IMR-90 (cell line): ENCODE measurements around the gene RALGPS1. TPM values are rescaled to one million over a fixed set of nuclear protein-coding genes. Genes with fewer than 3 reads are reported as not detected.

Experiments used
- ATAC-seq: fragments of 200-7000 bp; cut with Tn5 transposase; 2 replicates; pipeline ENCODE4 v1.9.1; 2020; ENCODE audit warnings: low read depth, mild to moderate bottlenecking, moderate library complexity
- BruUV-seq: library from RNA; stranded (reverse); fragments of 400-500 nt; replicated peaks from 2 replicates; lab custom pipeline; 2021; lab: Mats Ljungman, UMichigan
- CTCF ChIA-PET: fragments of 300-600 bp; formaldehyde crosslinking; extraction: SDS; loops from one replicate; lab custom pipeline; 2021; ENCODE audit warnings: antibody characterized with exemption; lab: Yijun Ruan, JAX
- POLR2A ChIA-PET: fragments of 300-600 bp; sonication (Branson Sonifier 250); formaldehyde crosslinking; loops from one replicate; lab custom pipeline; 2022; ENCODE audit warnings: antibody characterized with exemption; ENCODE audit not compliant: unreplicated experiment; lab: Charles Lee
- DNase-seq: peaks from one replicate; pipeline ENCODE4 v3.0.0; 2013
- H2AFZ ChIP-seq: replicated peaks from 2 replicates; pipeline ENCODE3; 2013; ENCODE audit warnings: low read length, mild to moderate bottlenecking; ENCODE audit not compliant: poor library complexity
- H2AK5ac ChIP-seq: 2 replicates; pipeline ENCODE4 v1.6.1; 2013; ENCODE audit warnings: low read depth, low read length, inconsistent platforms
- H2AK9ac ChIP-seq: replicated peaks from 2 replicates; pipeline ENCODE3; 2013; ENCODE audit warnings: mild to moderate bottlenecking, low read depth, low read length, moderate library complexity; ENCODE audit not compliant: poor library complexity
- H2BK120ac ChIP-seq: 2 replicates; pipeline ENCODE4 v1.6.1; 2013; ENCODE audit warnings: low read depth, low read length, inconsistent platforms
- H2BK15ac ChIP-seq: 3 replicates; pipeline ENCODE4 v1.6.1; 2013; ENCODE audit warnings: low read depth, low read length, inconsistent platforms
- H2BK20ac ChIP-seq: 2 replicates; pipeline ENCODE4 v1.6.1; 2013; ENCODE audit warnings: low read depth, mild to moderate bottlenecking, inconsistent platforms, low read length, moderate library complexity
- H2BK5ac ChIP-seq: 2 replicates; pipeline ENCODE4 v1.6.1; 2013; ENCODE audit warnings: mild to moderate bottlenecking, low read depth, low read length, inconsistent platforms; ENCODE audit not compliant: poor library complexity, severe bottlenecking
- H3K14ac ChIP-seq: replicated peaks from 2 replicates; pipeline ENCODE4 v1.6.1; 2013; ENCODE audit warnings: low read depth, low read length, inconsistent platforms
- H3K18ac ChIP-seq: 2 replicates; pipeline ENCODE4 v1.6.1; 2013; ENCODE audit warnings: low read depth, low read length, control low read depth
- H3K23ac ChIP-seq: 2 replicates; pipeline ENCODE4 v1.6.1; 2013; ENCODE audit warnings: low read depth, low read length, inconsistent platforms
- H3K27ac ChIP-seq: 2 replicates; pipeline ENCODE4 v1.5.1; 2013; ENCODE audit warnings: mild to moderate bottlenecking, control low read depth, low read length; ENCODE audit not compliant: insufficient read depth
- H3K27me3 ChIP-seq: 2 replicates; pipeline ENCODE4 v1.6.1; 2013; ENCODE audit warnings: low read length; ENCODE audit not compliant: control insufficient read depth, insufficient read depth
- H3K36me3 ChIP-seq: 2 replicates; pipeline ENCODE4 v1.6.1; 2013; ENCODE audit warnings: low read length, mixed read lengths; ENCODE audit not compliant: control insufficient read depth, insufficient read depth
- H3K4ac ChIP-seq: 2 replicates; pipeline ENCODE4 v1.6.1; 2013; ENCODE audit warnings: low read depth, low read length, inconsistent platforms
- H3K4me1 ChIP-seq: 2 replicates; pipeline ENCODE4 v1.6.1; 2013; ENCODE audit warnings: low read length, mixed read lengths; ENCODE audit not compliant: control insufficient read depth, insufficient read depth
- H3K4me2 ChIP-seq: 2 replicates; pipeline ENCODE4 v1.6.1; 2013; ENCODE audit warnings: low read depth, mild to moderate bottlenecking, control low read depth, low read length, moderate library complexity
- H3K4me3 ChIP-seq: 2 replicates; pipeline ENCODE4 v1.5.1; 2013; ENCODE audit warnings: low read depth, mild to moderate bottlenecking, control low read depth, low read length, moderate library complexity; ENCODE audit not compliant: insufficient read depth
- H3K56ac ChIP-seq: 2 replicates; pipeline ENCODE4 v1.6.1; 2013; ENCODE audit warnings: low read length, inconsistent platforms; ENCODE audit not compliant: insufficient read depth; ENCODE audit errors: extremely low read depth
- H3K79me1 ChIP-seq, 2 experiments: 2 replicates each; pipeline ENCODE4 v1.6.1; 2013; ENCODE audit warnings: low read length in 2 of 2, inconsistent platforms in 1 of 2, low read depth in 1 of 2
- H3K9ac ChIP-seq: 2 replicates; pipeline ENCODE4 v1.6.1; 2013; ENCODE audit warnings: low read depth, low read length, control low read depth
- H3K9me1 ChIP-seq: 2 replicates; pipeline ENCODE4 v1.6.1; 2013; ENCODE audit warnings: low read length, inconsistent platforms; ENCODE audit not compliant: insufficient read depth
- H3K9me3 ChIP-seq: 2 replicates; pipeline ENCODE4 v1.6.1; 2013; ENCODE audit warnings: low read length; ENCODE audit not compliant: control insufficient read depth, insufficient read depth
- H4K20me1 ChIP-seq: 2 replicates; pipeline ENCODE4 v1.6.1; 2013; ENCODE audit warnings: low read length, inconsistent platforms; ENCODE audit not compliant: insufficient read depth
- H4K5ac ChIP-seq: 2 replicates; pipeline ENCODE4 v1.6.1; 2013; ENCODE audit warnings: mild to moderate bottlenecking, low read depth, low read length, control low read depth
- H4K8ac ChIP-seq, 2 experiments: 2 replicates each; pipeline ENCODE4 v1.6.1; 2013; ENCODE audit warnings: low read depth in 2 of 2, low read length in 2 of 2, control low read depth in 1 of 2, inconsistent platforms in 1 of 2
- H4K91ac ChIP-seq: 2 replicates; pipeline ENCODE4 v1.6.1; 2013; ENCODE audit warnings: low read depth, low read length, inconsistent platforms; ENCODE audit not compliant: insufficient read depth
- BHLHE40 ChIP-seq: fragments of 150-350 bp; IDR thresholded peaks from 2 replicates; pipeline ENCODE4 v1.6.1; 2016; ENCODE audit warnings: mild to moderate bottlenecking, low read depth, low read length
- CEBPB ChIP-seq: IDR thresholded peaks from 2 replicates; pipeline ENCODE4 v1.6.1; 2012; ENCODE audit warnings: low read depth, low read length, improper control_type of control experiment
- CHD1 ChIP-seq: IDR thresholded peaks from 2 replicates; pipeline ENCODE4 v1.6.1; 2012; ENCODE audit warnings: low read depth, low read length, improper control_type of control experiment
- MAFK ChIP-seq: IDR thresholded peaks from 2 replicates; pipeline ENCODE4 v1.6.1; 2012; ENCODE audit warnings: low read depth, low read length, improper control_type of control experiment
- NFE2L2 ChIP-seq: fragments of 150-350 bp; IDR thresholded peaks from 2 replicates; pipeline ENCODE4 v1.6.1; 2016; ENCODE audit warnings: low read depth, mild to moderate bottlenecking, low read length
- POLR2A ChIP-seq: IDR thresholded peaks from 2 replicates; pipeline ENCODE4 v1.6.1; 2012; ENCODE audit warnings: mild to moderate bottlenecking, low read depth, low read length
- RAD21 ChIP-seq: IDR thresholded peaks from 2 replicates; pipeline ENCODE4 v1.6.1; 2012; ENCODE audit warnings: low read length, improper control_type of control experiment
- RCOR1 ChIP-seq: IDR thresholded peaks from 2 replicates; pipeline ENCODE4 v1.6.1; 2012; ENCODE audit warnings: mild to moderate bottlenecking, low read length, improper control_type of control experiment; ENCODE audit not compliant: insufficient replicate concordance
- SMC3 ChIP-seq: fragments of 150-350 bp; IDR thresholded peaks from 2 replicates; pipeline ENCODE4 v1.6.1; 2016; ENCODE audit warnings: low read depth, mild to moderate bottlenecking, antibody characterized with exemption, low read length, moderate library complexity
- WGBS, 2 experiments: methylation state at CpG; one replicate each; pipeline versions ENCODE4 v1.1.5 to v1.1.7; 2013; ENCODE audit warnings: missing lambda C conversion rate in 2 of 2; ENCODE audit not compliant: insufficient read length in 1 of 2; ENCODE audit errors: extremely low coverage in 2 of 2; 5-methylcytosine and 5-hydroxymethylcytosine counted together
- dilution Hi-C: fragments of 300-500 bp; cut with HindIII; formaldehyde crosslinking; loops from one replicate; pipeline ENCODE4 v1.14.3; 2018; ENCODE audit warnings: low sequenced_read_pairs; ENCODE audit not compliant: unreplicated experiment
- in situ Hi-C: fragments of 300-500 bp; cut with MboI; formaldehyde crosslinking; loops from 3 replicates; pipeline ENCODE4 v1.14.3; 2019; ENCODE audit warnings: low sequenced_read_pairs, inconsistent platforms, mixed read lengths
- intact Hi-C: fragments of 100-400 bp; cut with micrococcal nuclease; formaldehyde crosslinking; loops from 2 replicates; pipeline ENCODE4 v1.10.0; 2022
- polyA plus RNA-seq, 3 experiments: library from polyadenylated mRNA; depleted of rRNA; stranded (reverse); fragments of >200 nt; gene quantifications; 2 replicates each; pipeline ENCODE4 v1.2.3, GENCODE V29; 2012; ENCODE audit warnings: low replicate concordance in 1 of 3
- total RNA-seq: library from RNA; depleted of rRNA; stranded (reverse); fragments of >200 nt; gene quantifications from 2 replicates; pipeline ENCODE4 v1.2.3, GENCODE V29; 2012
- TF ChIP-seq, protein P1 (sequence below): fragments of 150-350 bp; IDR thresholded peaks from 2 replicates; pipeline ENCODE4 v1.6.1; 2016; ENCODE audit warnings: low read depth, mild to moderate bottlenecking, low read length, moderate library complexity, borderline replicate concordance
- TF ChIP-seq, protein P2 (sequence below): fragments of 150-350 bp; IDR thresholded peaks from 2 replicates; pipeline ENCODE4 v1.6.1; 2017; ENCODE audit warnings: mild to moderate bottlenecking, antibody characterized with exemption, low read length, low read depth
- TF ChIP-seq, protein P3 (sequence below): conservative IDR thresholded peaks from 2 replicates; pipeline ENCODE4 v1.5.1; 2012; ENCODE audit warnings: mild to moderate bottlenecking, low read depth, low read length, improper control_type of control experiment

RALGPS1 gene
- total and polyA plus RNA-seq, 2 of the 4 experiments (the other 2 are of a cell fraction): 0.90 to 2.8 TPM

DNA sequence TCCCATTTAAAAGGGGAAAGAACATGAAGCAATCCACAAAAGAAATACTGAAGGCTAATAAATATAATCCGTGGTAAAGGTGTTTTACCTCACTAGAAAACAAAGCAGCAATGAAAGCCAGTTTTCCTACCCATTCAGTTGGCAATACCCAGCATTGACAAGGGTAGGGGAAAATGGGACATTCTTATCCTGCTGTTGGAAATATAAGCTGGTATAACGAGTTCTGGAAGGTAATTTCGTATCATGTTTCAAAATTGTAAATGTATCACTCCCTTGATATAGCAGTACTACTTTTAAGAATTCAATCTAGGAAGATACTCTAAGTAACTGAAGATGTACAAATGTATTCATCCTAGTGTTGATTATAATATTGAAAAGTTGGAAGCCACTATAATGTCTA is 22.9 kb upstream of the RALGPS1 start (continued):
- TF ChIP-seq SMC3 (no peak), CEBPB (no peak), BHLHE40 (no peak)

DNA sequence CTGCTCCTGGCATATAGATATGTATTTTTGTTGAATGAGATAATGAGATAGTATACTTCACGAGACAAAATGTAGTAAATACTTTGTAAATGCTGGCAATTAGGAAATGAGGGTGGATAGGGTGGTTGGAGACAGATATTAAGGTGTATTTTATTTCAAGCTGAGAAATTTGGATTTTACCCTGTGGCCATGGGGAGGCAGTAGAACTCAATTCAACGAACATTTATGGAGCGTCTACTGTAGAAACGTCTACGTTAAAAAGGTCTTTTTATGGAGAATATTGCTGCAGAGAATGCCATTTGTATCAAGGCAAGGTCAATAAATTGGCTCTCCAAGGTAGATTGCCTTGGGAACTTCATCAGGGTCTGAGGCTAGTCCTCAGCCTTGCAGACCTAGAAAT is 21.5 kb upstream of the RALGPS1 start:
- TF ChIP-seq, protein P1, sequence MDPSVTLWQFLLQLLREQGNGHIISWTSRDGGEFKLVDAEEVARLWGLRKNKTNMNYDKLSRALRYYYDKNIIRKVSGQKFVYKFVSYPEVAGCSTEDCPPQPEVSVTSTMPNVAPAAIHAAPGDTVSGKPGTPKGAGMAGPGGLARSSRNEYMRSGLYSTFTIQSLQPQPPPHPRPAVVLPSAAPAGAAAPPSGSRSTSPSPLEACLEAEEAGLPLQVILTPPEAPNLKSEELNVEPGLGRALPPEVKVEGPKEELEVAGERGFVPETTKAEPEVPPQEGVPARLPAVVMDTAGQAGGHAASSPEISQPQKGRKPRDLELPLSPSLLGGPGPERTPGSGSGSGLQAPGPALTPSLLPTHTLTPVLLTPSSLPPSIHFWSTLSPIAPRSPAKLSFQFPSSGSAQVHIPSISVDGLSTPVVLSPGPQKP: no peak
- TF ChIP-seq NFE2L2: no peak
- TF ChIP-seq SMC3: peak; percentile 11; the same call in 1 of the 2 replicates
- TF ChIP-seq, protein P2, sequence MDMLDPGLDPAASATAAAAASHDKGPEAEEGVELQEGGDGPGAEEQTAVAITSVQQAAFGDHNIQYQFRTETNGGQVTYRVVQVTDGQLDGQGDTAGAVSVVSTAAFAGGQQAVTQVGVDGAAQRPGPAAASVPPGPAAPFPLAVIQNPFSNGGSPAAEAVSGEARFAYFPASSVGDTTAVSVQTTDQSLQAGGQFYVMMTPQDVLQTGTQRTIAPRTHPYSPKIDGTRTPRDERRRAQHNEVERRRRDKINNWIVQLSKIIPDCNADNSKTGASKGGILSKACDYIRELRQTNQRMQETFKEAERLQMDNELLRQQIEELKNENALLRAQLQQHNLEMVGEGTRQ: no peak
- no peak for TF ChIP-seq POLR2A
- TF ChIP-seq CHD1: no peak
- peak; percentile 41 for TF ChIP-seq RAD21
- TF ChIP-seq, protein P3, sequence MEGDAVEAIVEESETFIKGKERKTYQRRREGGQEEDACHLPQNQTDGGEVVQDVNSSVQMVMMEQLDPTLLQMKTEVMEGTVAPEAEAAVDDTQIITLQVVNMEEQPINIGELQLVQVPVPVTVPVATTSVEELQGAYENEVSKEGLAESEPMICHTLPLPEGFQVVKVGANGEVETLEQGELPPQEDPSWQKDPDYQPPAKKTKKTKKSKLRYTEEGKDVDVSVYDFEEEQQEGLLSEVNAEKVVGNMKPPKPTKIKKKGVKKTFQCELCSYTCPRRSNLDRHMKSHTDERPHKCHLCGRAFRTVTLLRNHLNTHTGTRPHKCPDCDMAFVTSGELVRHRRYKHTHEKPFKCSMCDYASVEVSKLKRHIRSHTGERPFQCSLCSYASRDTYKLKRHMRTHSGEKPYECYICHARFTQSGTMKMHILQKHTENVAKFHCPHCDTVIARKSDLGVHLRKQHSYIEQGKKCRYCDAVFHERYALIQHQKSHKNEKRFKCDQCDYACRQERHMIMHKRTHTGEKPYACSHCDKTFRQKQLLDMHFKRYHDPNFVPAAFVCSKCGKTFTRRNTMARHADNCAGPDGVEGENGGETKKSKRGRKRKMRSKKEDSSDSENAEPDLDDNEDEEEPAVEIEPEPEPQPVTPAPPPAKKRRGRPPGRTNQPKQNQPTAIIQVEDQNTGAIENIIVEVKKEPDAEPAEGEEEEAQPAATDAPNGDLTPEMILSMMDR: peak; percentile 45; the same call in 1 of the 2 replicates
- no peak for TF ChIP-seq RCOR1
- TF ChIP-seq MAFK: no peak
- no peak overlapping the region for H2AFZ ChIP-seq
- intact Hi-C loops: loop anchor here (1.0 kb wide), 1 partner anchor 306 kb away; no protein-coding TSS in a partner anchor

More for the DNA sequence above, 21.5 kb upstream of the RALGPS1 start:
- Histone ChIP-seq H2BK20ac (no peak overlapping the region), H2AK5ac (no peak overlapping the region), H3K56ac (no peak overlapping the region), H2AK9ac (no peak overlapping the region), H4K91ac (no peak overlapping the region), H2BK120ac (no peak overlapping the region), H3K36me3 (no peaks in the 10 kb centered on the region), H3K9me1 (no peaks in the 10 kb centered on the region), H3K9me3 (no peaks in the 10 kb centered on the region), H3K4ac (no peak overlapping the region), H3K27me3 (no peaks in the 10 kb centered on the region), H3K27ac (no peak overlapping the region), H2BK15ac (no peak overlapping the region), H4K20me1 (no peaks in the 10 kb centered on the region), H3K23ac (no peak overlapping the region), H4K5ac (no peak overlapping the region), H3K14ac (no peak overlapping the region), H3K4me3 (no peak overlapping the region), H3K18ac (no peak overlapping the region), H2BK5ac (no peak overlapping the region), H3K4me2 (no peak overlapping the region), H3K9ac (no peak overlapping the region), H3K4me1 (no peaks in the 10 kb centered on the region), H4K8ac (no peak overlapping the region), H3K79me1 (no peaks in the 10 kb centered on the region)
- CTCF ChIA-PET: no interaction called here
- no TSS peak for BruUV-seq
- in situ Hi-C loops (no loop called here), dilution Hi-C loops (no loop called here)
- WGBS, 2 experiments: 41% methylated on average over 5 of the region's 5 CpGs; no CpG with 5 or more reads in 1 of the 2 experiments
- no peak for DNase-seq
- POLR2A ChIA-PET: no interaction called here
- ATAC-seq: no peak
